Measurements from ENCODE around the gene PTPRD.

DNA sequence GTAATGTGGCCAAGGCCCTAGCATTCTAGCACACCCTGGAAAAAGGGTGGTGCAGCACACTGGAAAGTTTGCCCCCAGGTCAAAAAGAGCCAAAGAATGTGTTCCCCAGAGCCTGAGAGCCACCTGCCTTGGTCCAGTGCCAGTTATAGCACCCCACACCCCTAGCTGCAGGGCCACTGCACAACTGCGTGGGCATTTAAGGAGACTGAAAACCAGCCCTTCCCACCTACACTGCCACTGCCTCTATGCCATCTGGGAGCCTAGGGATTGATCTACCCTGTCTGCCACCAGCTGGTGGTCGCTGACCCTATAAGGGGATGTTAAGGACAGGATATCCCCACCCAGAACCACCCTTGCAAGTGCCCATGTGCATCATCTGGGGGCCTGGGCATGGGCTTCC is 38.2 kb upstream of the PTPRD start:
- TF ChIP-seq EZH2phosphoT487 (IDR thresholded peaks at IDR 0.05; ENCODE audit: borderline replicate concordance), result no peak
- TF ChIP-seq, protein P1, sequence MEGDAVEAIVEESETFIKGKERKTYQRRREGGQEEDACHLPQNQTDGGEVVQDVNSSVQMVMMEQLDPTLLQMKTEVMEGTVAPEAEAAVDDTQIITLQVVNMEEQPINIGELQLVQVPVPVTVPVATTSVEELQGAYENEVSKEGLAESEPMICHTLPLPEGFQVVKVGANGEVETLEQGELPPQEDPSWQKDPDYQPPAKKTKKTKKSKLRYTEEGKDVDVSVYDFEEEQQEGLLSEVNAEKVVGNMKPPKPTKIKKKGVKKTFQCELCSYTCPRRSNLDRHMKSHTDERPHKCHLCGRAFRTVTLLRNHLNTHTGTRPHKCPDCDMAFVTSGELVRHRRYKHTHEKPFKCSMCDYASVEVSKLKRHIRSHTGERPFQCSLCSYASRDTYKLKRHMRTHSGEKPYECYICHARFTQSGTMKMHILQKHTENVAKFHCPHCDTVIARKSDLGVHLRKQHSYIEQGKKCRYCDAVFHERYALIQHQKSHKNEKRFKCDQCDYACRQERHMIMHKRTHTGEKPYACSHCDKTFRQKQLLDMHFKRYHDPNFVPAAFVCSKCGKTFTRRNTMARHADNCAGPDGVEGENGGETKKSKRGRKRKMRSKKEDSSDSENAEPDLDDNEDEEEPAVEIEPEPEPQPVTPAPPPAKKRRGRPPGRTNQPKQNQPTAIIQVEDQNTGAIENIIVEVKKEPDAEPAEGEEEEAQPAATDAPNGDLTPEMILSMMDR (conservative IDR thresholded peaks at IDR 0.05; ENCODE audit: low read length), result no peak

Measured in Loucy (cell line).